Osteoblast (primary cell): ENCODE data around the gene EGLN2. TPM values are rescaled to one million over a fixed set of nuclear protein-coding genes. Genes with fewer than 3 reads are reported as not detected.

Source experiments
- DNase-seq: peaks from one replicate; pipeline ENCODE4 v3.0.0; 2011; ENCODE audit warnings: low spot score, mixed read lengths; ENCODE audit not compliant: insufficient read length; ENCODE audit errors: missing footprints
- H2AFZ ChIP-seq: 2 replicates; pipeline ENCODE4 v1.6.0; 2011; ENCODE audit warnings: mild to moderate bottlenecking, low read length
- H3K27ac ChIP-seq: 2 replicates; pipeline ENCODE4 v1.5.1; 2011; ENCODE audit warnings: mild to moderate bottlenecking, low read depth, low read length, moderate library complexity
- H3K27me3 ChIP-seq: 2 replicates; pipeline ENCODE4 v1.6.0; 2012; ENCODE audit warnings: mild to moderate bottlenecking, control low read depth, inconsistent platforms, low read length, moderate library complexity; ENCODE audit not compliant: insufficient read depth
- H3K36me3 ChIP-seq: 2 replicates; pipeline ENCODE4 v1.5.1; 2011; ENCODE audit warnings: mild to moderate bottlenecking, low read length, control low read depth, moderate library complexity; ENCODE audit not compliant: insufficient read depth
- H3K4me1 ChIP-seq: 2 replicates; pipeline ENCODE4 v1.5.1; 2011; ENCODE audit warnings: mild to moderate bottlenecking, low read length, control low read depth, moderate library complexity; ENCODE audit not compliant: insufficient read depth
- H3K4me2 ChIP-seq: 2 replicates; pipeline ENCODE4 v1.6.0; 2011; ENCODE audit warnings: mild to moderate bottlenecking, low read length; ENCODE audit not compliant: insufficient read depth
- H3K4me3 ChIP-seq: fragments of 200-600 bp; sonication (generic); 3 replicates; pipeline ENCODE4 v1.5.1; 2012; ENCODE audit warnings: mild to moderate bottlenecking, low read length, inconsistent platforms; ENCODE audit not compliant: insufficient read depth
- H3K79me2 ChIP-seq: 2 replicates; pipeline ENCODE4 v1.6.0; 2012; ENCODE audit warnings: mild to moderate bottlenecking, low read length, control low read depth, inconsistent platforms; ENCODE audit not compliant: insufficient read depth
- H3K9me3 ChIP-seq: 2 replicates; pipeline ENCODE4 v1.5.1; 2011; ENCODE audit warnings: low read depth, low read length, control low read depth
- H4K20me1 ChIP-seq: 2 replicates; pipeline ENCODE4 v1.6.0; 2012; ENCODE audit warnings: mild to moderate bottlenecking, low read length, control low read depth; ENCODE audit not compliant: insufficient read depth
- CTCF ChIP-seq: IDR thresholded peaks from 2 replicates; pipeline ENCODE4 v1.5.1; 2011; ENCODE audit warnings: mild to moderate bottlenecking, low read depth, low read length, moderate library complexity; ENCODE audit errors: extremely low read depth
- total RNA-seq: library from RNA; depleted of rRNA; stranded (reverse); fragments of >200 nt; gene quantifications from 2 replicates; pipeline ENCODE4 v1.2.3, GENCODE V29; 2012

EGLN2 gene
- total RNA-seq, 1 donor: 69.8 TPM

- H3K36me3 ChIP-seq: peaks cover 63% of the 10 kb centered on the region
- peaks cover 47% of the 10 kb centered on the region for H3K4me1 ChIP-seq
- no peaks in the 10 kb centered on the region for H3K9me3 ChIP-seq
- no peak overlapping the region for H2AFZ ChIP-seq
- peak; percentile 68 for DNase-seq
- no peak overlapping the region for H3K4me3 ChIP-seq
- no peak overlapping the region for H3K4me2 ChIP-seq
- H4K20me1 ChIP-seq: peaks cover 97% of the 10 kb centered on the region
- peaks cover 95% of the 10 kb centered on the region for H3K79me2 ChIP-seq
- TF ChIP-seq CTCF: peak; percentile 14
- no peak overlapping the region for H3K27ac ChIP-seq
- H3K27me3 ChIP-seq: no peaks in the 10 kb centered on the region
Observed at GRCh38 chr19:40804783-40805242, 5.8 kb downstream of the EGLN2 start.

- Histone ChIP-seq H4K20me1 (peaks cover 95% of the 10 kb centered on the region), H3K27me3 (no peaks in the 10 kb centered on the region), H2AFZ (no peak overlapping the region), H3K4me1 (peaks cover 44% of the 10 kb centered on the region), H3K4me3 (no peak overlapping the region), H3K4me2 (no peak overlapping the region), H3K36me3 (peaks cover 63% of the 10 kb centered on the region), H3K9me3 (no peaks in the 10 kb centered on the region), H3K79me2 (peaks cover 90% of the 10 kb centered on the region), H3K27ac (peak overlapping the region; percentile 69)
- peak; percentile 36 for DNase-seq
- no peak for TF ChIP-seq CTCF
Observed at GRCh38 chr19:40805258-40805868, 6.4 kb downstream of the EGLN2 start.

- peak overlapping the region; percentile 75 for H3K4me2 ChIP-seq
- peak overlapping the region; percentile 21 for H2AFZ ChIP-seq
- peak; percentile 100 for DNase-seq
- TF ChIP-seq CTCF: peak; percentile 94
- peak overlapping the region; percentile 36 for H3K4me3 ChIP-seq
- H4K20me1 ChIP-seq: peaks cover 84% of the 10 kb centered on the region
- no peaks in the 10 kb centered on the region for H3K27me3 ChIP-seq
- H3K4me1 ChIP-seq: peaks cover 32% of the 10 kb centered on the region
- H3K79me2 ChIP-seq: peaks cover 78% of the 10 kb centered on the region
- H3K27ac ChIP-seq: peak overlapping the region; percentile 69
- peaks cover 51% of the 10 kb centered on the region for H3K36me3 ChIP-seq
- H3K9me3 ChIP-seq: no peaks in the 10 kb centered on the region
Observed at GRCh38 chr19:40806423-40807146, 7.6 kb downstream of the EGLN2 start.
